A673 (cell line): Measurements from ENCODE around the gene SH3TC1. TPM values are rescaled to one million over a fixed set of nuclear protein-coding genes. Genes with fewer than 3 reads are reported as not detected.

Experiments used
- BruUV-seq: library from RNA; stranded (reverse); fragments of 400-500 nt; replicated peaks from 2 replicates; lab custom pipeline; 2021; lab: Mats Ljungman, UMichigan
- CTCF ChIA-PET: fragments of 300-600 bp; sonication (Branson Sonifier 250); formaldehyde crosslinking; loops from one replicate; lab custom pipeline; 2022; ENCODE audit warnings: antibody characterized with exemption; lab: Charles Lee
- POLR2A ChIA-PET: fragments of 300-600 bp; sonication (Branson Sonifier 250); formaldehyde crosslinking; loops from one replicate; lab custom pipeline; 2022; ENCODE audit warnings: antibody characterized with exemption; ENCODE audit not compliant: low non-redundant PET; lab: Charles Lee
- DNase-seq: peaks from one replicate; pipeline ENCODE4 v3.0.0-alpha.2; 2015; ENCODE audit warnings: low spot score
- H3K27ac ChIP-seq: fragments of 200-600 bp; sonication (generic); 2 replicates; pipeline ENCODE4 v1.5.1; 2016; ENCODE audit warnings: mixed run types, low read depth, mild to moderate bottlenecking, mixed read lengths, antibody characterized with exemption, low read length; ENCODE audit not compliant: poor library complexity, severe bottlenecking
- H3K27me3 ChIP-seq: fragments of 200-600 bp; sonication (generic); replicated peaks from 2 replicates; pipeline ENCODE4 v1.6.1; 2017; ENCODE audit warnings: mixed run types, low read depth, mild to moderate bottlenecking, mixed read lengths, antibody characterized with exemption, low read length; ENCODE audit not compliant: insufficient read depth, poor library complexity
- H3K36me3 ChIP-seq: fragments of 200-600 bp; sonication (generic); 2 replicates; pipeline ENCODE4 v1.6.1; 2016; ENCODE audit warnings: mixed run types, mild to moderate bottlenecking, mixed read lengths, antibody characterized with exemption, low read length; ENCODE audit not compliant: insufficient read depth, poor library complexity, severe bottlenecking
- H3K4me1 ChIP-seq: fragments of 200-600 bp; sonication (generic); 2 replicates; pipeline ENCODE4 v1.6.1; 2017; ENCODE audit warnings: mixed run types, mild to moderate bottlenecking, mixed read lengths, antibody characterized with exemption, low read length; ENCODE audit not compliant: insufficient read depth, poor library complexity, severe bottlenecking
- H3K4me3 ChIP-seq: fragments of 200-600 bp; sonication (generic); 2 replicates; pipeline ENCODE4 v1.5.1; 2016; ENCODE audit warnings: low read depth, mixed run types, mild to moderate bottlenecking, mixed read lengths, low read length; ENCODE audit not compliant: poor library complexity, severe bottlenecking
- H3K9me3 ChIP-seq: fragments of 200-600 bp; sonication (generic); 2 replicates; pipeline ENCODE4 v1.6.1; 2016; ENCODE audit warnings: mixed run types, low read depth, mild to moderate bottlenecking, mixed read lengths, antibody characterized with exemption, low read length; ENCODE audit not compliant: poor library complexity, severe bottlenecking
- EZH2 ChIP-seq: fragments of 200-600 bp; sonication (generic); IDR thresholded peaks from 2 replicates; pipeline ENCODE4 v1.6.1; 2017; ENCODE audit warnings: borderline replicate concordance, low read depth, mild to moderate bottlenecking, mixed read lengths, antibody characterized with exemption, low read length; ENCODE audit not compliant: poor library complexity, severe bottlenecking
- intact Hi-C: fragments of 100-400 bp; cut with micrococcal nuclease; formaldehyde crosslinking; loops from one replicate; pipeline ENCODE4 v1.10.0; 2022; ENCODE audit not compliant: unreplicated experiment
- total RNA-seq: library from RNA; stranded (reverse); gene quantifications from 2 replicates; pipeline ENCODE4 v1.2.3, GENCODE V29; 2021
- TF ChIP-seq, protein P1 (sequence below): fragments of 300-800, 200-600 bp; sonication (generic); conservative IDR thresholded peaks from 2 replicates; pipeline ENCODE4 v1.5.1; 2017; ENCODE audit warnings: low read depth, mild to moderate bottlenecking, antibody characterized with exemption, low read length, moderate library complexity, mixed read lengths

SH3TC1 gene
- total RNA-seq, 1 experiment from 2014 or later: 0.71 TPM

DNA sequence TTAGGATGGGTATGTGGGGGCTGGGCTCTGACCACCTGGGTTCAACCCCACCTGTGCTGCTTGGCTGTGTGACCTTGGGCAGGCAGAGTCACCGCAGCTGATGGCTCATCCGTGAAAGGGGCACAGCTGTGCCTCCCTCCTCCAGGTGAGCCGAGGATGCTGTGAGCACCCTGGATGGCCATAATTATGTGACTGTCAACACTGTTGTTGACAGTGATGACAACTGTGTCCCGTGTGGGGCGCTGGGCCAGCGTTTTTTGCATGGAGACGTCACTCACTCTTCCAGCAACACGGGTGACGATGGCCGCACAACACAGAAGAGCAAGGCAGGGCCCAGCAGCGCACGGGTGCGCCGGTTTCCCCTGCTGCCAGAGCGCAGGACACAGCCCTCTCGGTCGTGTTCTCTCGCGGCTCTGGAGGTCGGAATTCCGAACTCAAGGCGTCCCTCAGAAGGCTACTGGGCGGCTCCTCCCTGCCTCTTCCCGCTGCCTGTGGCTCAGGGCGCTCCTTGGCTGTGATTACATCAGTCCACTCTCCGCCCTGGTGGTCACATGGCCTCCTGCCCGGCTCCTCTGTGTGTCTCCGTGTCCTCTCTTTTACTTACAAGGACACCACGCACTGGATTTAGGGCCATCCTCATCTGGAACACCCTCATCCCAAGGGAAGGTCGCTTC, 1.3 kb downstream of the SH3TC1 start:
- no peak overlapping the region for H3K4me3 ChIP-seq
- no peaks in the 10 kb centered on the region for H3K27me3 ChIP-seq
- ChIA-PET CTCF (no interaction called here), POLR2A (no interaction called here)
- TF ChIP-seq, protein P1, sequence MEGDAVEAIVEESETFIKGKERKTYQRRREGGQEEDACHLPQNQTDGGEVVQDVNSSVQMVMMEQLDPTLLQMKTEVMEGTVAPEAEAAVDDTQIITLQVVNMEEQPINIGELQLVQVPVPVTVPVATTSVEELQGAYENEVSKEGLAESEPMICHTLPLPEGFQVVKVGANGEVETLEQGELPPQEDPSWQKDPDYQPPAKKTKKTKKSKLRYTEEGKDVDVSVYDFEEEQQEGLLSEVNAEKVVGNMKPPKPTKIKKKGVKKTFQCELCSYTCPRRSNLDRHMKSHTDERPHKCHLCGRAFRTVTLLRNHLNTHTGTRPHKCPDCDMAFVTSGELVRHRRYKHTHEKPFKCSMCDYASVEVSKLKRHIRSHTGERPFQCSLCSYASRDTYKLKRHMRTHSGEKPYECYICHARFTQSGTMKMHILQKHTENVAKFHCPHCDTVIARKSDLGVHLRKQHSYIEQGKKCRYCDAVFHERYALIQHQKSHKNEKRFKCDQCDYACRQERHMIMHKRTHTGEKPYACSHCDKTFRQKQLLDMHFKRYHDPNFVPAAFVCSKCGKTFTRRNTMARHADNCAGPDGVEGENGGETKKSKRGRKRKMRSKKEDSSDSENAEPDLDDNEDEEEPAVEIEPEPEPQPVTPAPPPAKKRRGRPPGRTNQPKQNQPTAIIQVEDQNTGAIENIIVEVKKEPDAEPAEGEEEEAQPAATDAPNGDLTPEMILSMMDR: no peak
- no peak for TF ChIP-seq EZH2
- no peaks in the 10 kb centered on the region for H3K9me3 ChIP-seq
- peaks cover 6% of the 10 kb centered on the region for H3K4me1 ChIP-seq
- DNase-seq: no peak
- no peak overlapping the region for H3K27ac ChIP-seq
- BruUV-seq: no TSS peak
- H3K36me3 ChIP-seq: no peaks in the 10 kb centered on the region
- intact Hi-C loops: no loop called here

DNA sequence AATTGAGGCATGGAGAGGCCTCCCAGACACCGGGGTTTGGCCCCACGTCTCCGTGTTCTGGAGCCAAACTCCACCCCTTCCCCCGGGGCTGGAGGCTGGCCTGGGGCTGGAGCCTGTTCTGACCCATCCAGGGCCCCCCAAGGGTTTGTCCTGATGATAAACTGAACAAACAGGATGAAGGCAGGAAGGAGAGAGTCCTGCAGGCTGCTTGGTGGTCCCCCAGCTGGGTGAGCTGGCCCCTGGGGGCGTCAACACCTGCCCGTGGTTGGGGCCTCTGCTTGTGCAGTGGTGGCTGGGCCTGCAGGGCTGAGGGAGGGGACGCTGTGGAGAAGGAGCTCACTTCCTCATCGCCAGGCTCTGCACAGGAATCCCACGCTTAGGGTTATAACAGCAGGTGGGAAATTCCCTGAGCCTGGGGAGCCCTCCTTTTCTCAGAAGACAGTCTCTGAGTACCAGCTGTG, 2.3 kb downstream of the SH3TC1 start:
- POLR2A ChIA-PET: no interaction called here
- CTCF ChIA-PET: no interaction called here

DNA sequence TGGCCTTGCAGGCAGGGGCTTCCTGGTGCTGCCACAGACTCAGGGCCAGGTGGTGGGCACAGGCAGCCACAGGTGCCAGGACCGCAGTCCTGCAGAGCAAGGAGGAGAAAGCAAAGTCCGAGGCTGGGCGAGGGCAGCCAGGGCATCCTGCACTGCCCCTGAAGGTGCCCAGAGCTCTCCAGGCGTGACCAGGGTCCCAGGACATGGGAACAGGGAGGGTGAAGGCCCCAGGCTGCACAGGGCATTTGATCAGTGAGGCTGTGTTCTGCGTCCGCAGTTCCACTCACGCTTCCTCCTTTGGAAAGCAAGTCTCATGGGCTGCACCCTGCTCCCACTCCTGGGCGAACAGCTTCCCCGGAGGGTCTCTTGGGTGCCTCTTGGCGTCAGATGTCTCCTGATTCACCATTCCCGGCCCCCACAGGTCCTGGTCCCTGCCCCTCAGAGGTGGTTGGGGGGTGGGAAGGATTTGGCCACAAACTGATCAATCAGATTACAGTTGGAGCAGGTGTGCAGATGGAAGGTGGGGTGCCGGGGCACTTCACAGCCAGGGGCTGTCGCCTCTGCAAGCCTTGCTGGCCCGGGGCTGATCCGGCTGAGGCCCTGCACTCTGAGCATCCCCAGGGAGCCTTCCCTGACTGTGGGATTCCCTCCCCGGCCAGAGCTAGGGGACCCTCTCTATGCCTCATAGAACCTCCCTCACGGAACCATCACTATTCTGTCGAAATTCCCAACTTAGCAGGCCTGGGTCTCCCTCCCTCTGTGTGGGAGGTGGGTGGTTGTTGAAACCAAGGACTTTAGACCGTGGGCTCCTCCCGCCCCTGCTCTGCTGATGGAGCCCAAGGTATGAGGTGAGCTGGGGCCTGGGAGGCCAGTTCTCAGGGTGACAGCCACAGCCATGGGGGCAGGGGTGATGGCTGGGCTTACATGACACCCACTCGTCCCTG, 3.3 kb downstream of the SH3TC1 start:
- TF ChIP-seq, protein P1: no peak
- no peak for TF ChIP-seq EZH2
- peaks cover 6% of the 10 kb centered on the region for H3K4me1 ChIP-seq
- no peaks in the 10 kb centered on the region for H3K36me3 ChIP-seq
- no peak overlapping the region for H3K4me3 ChIP-seq
- no TSS peak for BruUV-seq
- no peaks in the 10 kb centered on the region for H3K27me3 ChIP-seq
- no peak for DNase-seq
- no peaks in the 10 kb centered on the region for H3K9me3 ChIP-seq
- H3K27ac ChIP-seq: no peak overlapping the region
- ChIA-PET POLR2A (no interaction called here), CTCF (no interaction called here)
- intact Hi-C loops: no loop called here

More for the DNA sequence above, 2.3 kb downstream of the SH3TC1 start:
- TF ChIP-seq, protein P1: no peak
- no peak for TF ChIP-seq EZH2
- Histone ChIP-seq H3K9me3 (no peaks in the 10 kb centered on the region), H3K4me1 (peaks cover 6% of the 10 kb centered on the region), H3K27ac (no peak overlapping the region), H3K4me3 (no peak overlapping the region), H3K27me3 (no peaks in the 10 kb centered on the region), H3K36me3 (no peaks in the 10 kb centered on the region)
- DNase-seq: no peak
- BruUV-seq: no TSS peak
- intact Hi-C loops: no loop called here
